GM21381 (cell line): ENCODE measurements around the gene CLEC14A.

Experiments used
- ATAC-seq: cut with Tn5 transposase; IDR thresholded peaks from one replicate; pipeline ENCODE4 v1.9.1; 2021; ENCODE audit warnings: mild to moderate bottlenecking, moderate library complexity; ENCODE audit not compliant: unreplicated experiment

The CLEC14A gene

GRCh38 chr14:38206689-38207376, 49.1 kb downstream of the CLEC14A start:
- ATAC-seq, result no peak

GRCh38 chr14:38205949-38206665, 49.8 kb downstream of the CLEC14A start:
- ATAC-seq, result no peak

- no peak for ATAC-seq
These were observed 50.6 kb downstream of the CLEC14A start for GRCh38 chr14:38205119-38205813.

GRCh38 chr14:38204719-38205115, 51.2 kb downstream of the CLEC14A start:
- no peak for ATAC-seq
